ENCODE measurements around the gene ATP8B3. TPM values are rescaled to one million over a fixed set of nuclear protein-coding genes. Genes with fewer than 3 reads are reported as not detected.

The ATP8B3 gene
- total RNA-seq, 1 donor from 2014 or later: 0.11 TPM

GRCh38 chr19:1768248-1768647 is 43.8 kb downstream of the ATP8B3 start:
- H3K4me3 ChIP-seq: no peak overlapping the region
- no peak overlapping the region for H3K27ac ChIP-seq
- no peak for TF ChIP-seq CTCF (IDR thresholded peaks at IDR 0.05)
- H3K36me3 ChIP-seq: no peaks in the 10 kb centered on the region
- peaks cover 12 to 18% of the 10 kb centered on the region in 2 donors for H3K9me3 ChIP-seq
- H3K4me1 ChIP-seq: no peaks in the 10 kb centered on the region
- DNase-seq (ENCODE audit: low spot score in 2 of 2): no peak
- H3K27me3 ChIP-seq: peaks cover 24% of the 10 kb centered on the region
- intact Hi-C loops (cut with DNase I): loop anchor here (5.0 kb wide), 1 partner anchor 96 kb away; no protein-coding TSS in a partner anchor

GRCh38 chr19:1767464-1767933 is 44.6 kb downstream of the ATP8B3 start:
- intact Hi-C loops (cut with DNase I): loop anchor here (1.0 to 5.0 kb wide), 2 partner anchors 95 to 221 kb away; no protein-coding TSS in a partner anchor
- no peak overlapping the region for H3K4me3 ChIP-seq
- no peaks in the 10 kb centered on the region for H3K4me1 ChIP-seq
- DNase-seq (ENCODE audit: low spot score in 2 of 2): no peak
- H3K36me3 ChIP-seq: no peaks in the 10 kb centered on the region
- H3K27me3 ChIP-seq: peaks cover 25% of the 10 kb centered on the region
- no peak overlapping the region for H3K27ac ChIP-seq
- peaks cover 12 to 18% of the 10 kb centered on the region in 2 donors for H3K9me3 ChIP-seq
- TF ChIP-seq CTCF (IDR thresholded peaks at IDR 0.05): peak; percentile 87 to 95 (median 94)

- Histone ChIP-seq H3K4me3 (no peak overlapping the region), H3K9me3 (peaks cover 12 to 18% of the 10 kb centered on the region in 2 donors), H3K4me1 (no peaks in the 10 kb centered on the region), H3K36me3 (no peaks in the 10 kb centered on the region), H3K27ac (no peak overlapping the region), H3K27me3 (peaks cover 31% of the 10 kb centered on the region)
- intact Hi-C loops (cut with DNase I): loop anchor here (1.0 to 5.0 kb wide), 2 partner anchors 95 to 221 kb away; no protein-coding TSS in a partner anchor
- no peak for TF ChIP-seq CTCF (IDR thresholded peaks at IDR 0.05)
- no peak for DNase-seq (ENCODE audit: low spot score in 2 of 2)
These were observed 45.2 kb downstream of the ATP8B3 start for GRCh38 chr19:1766800-1767352.

- peaks cover 31% of the 10 kb centered on the region for H3K27me3 ChIP-seq
- no peak overlapping the region for H3K4me3 ChIP-seq
- TF ChIP-seq CTCF (IDR thresholded peaks at IDR 0.05): no peak
- H3K4me1 ChIP-seq: no peaks in the 10 kb centered on the region
- no peaks in the 10 kb centered on the region for H3K36me3 ChIP-seq
- H3K27ac ChIP-seq: no peak overlapping the region
- peaks cover 11 to 13% of the 10 kb centered on the region in 2 donors for H3K9me3 ChIP-seq
- no peak for DNase-seq (ENCODE audit: low spot score in 2 of 2)
- intact Hi-C loops (cut with DNase I): loop anchor here (5.0 kb wide), 1 partner anchor 94 kb away; no protein-coding TSS in a partner anchor
These were observed 45.9 kb downstream of the ATP8B3 start for GRCh38 chr19:1765904-1766799.

GRCh38 chr19:1765232-1765903 is 46.7 kb downstream of the ATP8B3 start:
- Histone ChIP-seq H3K36me3 (no peaks in the 10 kb centered on the region), H3K27me3 (peaks cover 31% of the 10 kb centered on the region), H3K4me3 (no peak overlapping the region), H3K27ac (no peak overlapping the region), H3K4me1 (no peaks in the 10 kb centered on the region), H3K9me3 (peaks cover 4 to 5% of the 10 kb centered on the region in 2 donors)
- TF ChIP-seq CTCF (IDR thresholded peaks at IDR 0.05): no peak
- intact Hi-C loops (cut with DNase I): loop anchor here (5.0 kb wide), 1 partner anchor 93 kb away; no protein-coding TSS in a partner anchor
- no peak for DNase-seq (ENCODE audit: low spot score in 2 of 2)

Measured in ascending aorta (tissue), 2 donors.